ENCODE data around the gene PCTP.

PCTP gene

GRCh38 chr17:55785181-55785580 lies 34.3 kb downstream of the PCTP start:
- no peak for DNase-seq (ENCODE audit: low read depth in 4 of 4, low spot score in 1 of 4)

DNA sequence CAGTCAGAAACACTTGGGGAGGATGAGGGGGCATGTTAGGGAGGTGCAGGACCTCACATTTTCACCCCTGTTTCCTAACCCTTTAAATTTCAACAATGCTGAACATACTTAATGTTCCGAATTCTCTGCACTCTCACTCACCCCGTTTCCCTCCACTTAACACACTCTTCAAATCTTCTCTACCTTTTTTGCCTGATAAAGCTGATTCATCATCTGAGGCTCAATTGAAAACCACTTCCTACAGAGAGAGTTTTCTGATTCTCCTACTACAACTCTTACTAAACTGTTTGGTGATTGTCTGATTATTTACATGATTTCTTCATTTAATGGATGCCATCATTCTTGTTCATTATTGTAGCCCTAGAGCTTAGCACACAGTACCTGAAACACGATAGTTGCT lies 42.4 kb downstream of the PCTP start:
- no peak for DNase-seq (ENCODE audit: low read depth in 4 of 4, low spot score in 1 of 4)

DNA sequence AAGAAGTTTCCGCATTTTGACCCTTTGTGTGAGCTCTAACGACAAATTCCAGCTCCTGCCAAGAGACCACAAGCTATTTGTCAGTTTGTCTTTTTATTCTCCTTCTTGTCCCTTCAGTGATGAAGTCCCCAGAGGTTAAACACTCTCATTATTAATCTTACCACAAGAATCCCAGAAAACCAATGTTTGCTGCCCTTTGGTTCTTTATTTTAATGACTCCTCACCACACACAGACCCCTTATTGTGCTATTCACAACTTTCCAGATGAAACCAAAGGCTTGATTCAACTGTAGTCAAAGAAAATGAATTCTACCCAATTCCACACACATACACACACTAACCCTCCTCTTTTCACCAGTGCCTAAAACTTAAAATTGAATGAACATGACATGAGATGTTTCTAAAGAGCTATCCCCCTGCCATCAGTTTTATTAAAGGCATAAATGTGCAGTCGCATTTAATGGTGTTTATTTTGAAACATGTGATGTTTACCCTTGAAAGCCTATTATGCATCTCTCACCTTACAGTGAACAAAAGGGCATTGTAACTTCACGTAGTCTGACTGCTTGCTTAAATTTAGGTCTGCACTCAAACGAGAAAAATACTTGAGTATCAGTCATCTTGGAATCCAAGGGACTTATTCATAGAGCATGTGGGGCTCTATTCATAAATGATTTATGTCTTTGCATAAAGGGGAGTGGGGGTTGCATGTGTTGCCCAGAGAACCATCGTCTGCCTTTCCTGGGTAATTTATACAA lies 44.1 kb downstream of the PCTP start:
- no peak for DNase-seq (ENCODE audit: low read depth in 4 of 4, low spot score in 1 of 4)

GRCh38 chr17:55806745-55807495 lies 56.1 kb downstream of the PCTP start:
- no peak for DNase-seq (ENCODE audit: low read depth in 4 of 4, low spot score in 1 of 4)

DNA sequence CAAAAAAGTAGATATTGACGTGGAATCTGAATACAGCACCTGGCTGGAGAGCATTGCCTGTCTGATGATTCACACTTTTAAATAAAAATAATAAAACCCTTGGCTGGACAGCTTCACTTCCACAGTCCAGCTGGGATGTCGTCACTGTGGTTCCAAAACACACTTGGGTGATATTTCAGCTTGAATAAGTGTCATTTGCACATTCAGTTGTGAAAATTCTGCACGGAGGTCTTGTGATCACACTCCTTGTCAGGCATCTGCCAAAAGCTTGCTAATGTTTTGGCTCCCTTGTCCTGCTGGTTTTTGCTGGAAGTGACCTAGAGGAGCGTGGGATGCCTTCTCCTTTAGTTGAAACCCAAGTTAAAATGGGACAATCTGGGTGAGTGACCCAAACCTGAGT lies 60.7 kb downstream of the PCTP start:
- DNase-seq (ENCODE audit: low read depth in 4 of 4, low spot score in 1 of 4), result no peak

DNA sequence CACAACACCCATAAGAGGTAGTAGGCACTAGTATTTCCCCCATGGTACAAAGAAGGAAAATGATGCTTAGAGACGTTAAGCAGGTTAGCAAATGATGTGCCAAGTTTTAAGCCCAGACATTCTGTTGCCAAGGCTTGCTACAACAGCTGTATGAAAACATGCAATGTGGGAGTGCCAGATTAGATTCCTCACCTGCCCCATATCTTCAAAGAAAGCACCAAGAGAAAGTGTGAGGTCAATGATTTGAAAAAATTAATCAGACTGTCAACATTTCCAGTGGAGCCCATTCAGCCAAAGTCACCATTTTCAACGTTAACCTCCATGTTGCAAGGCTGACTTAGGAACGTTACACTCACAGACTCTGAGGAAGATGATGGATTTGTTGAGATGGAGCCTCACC lies 61.5 kb downstream of the PCTP start:
- no peak for DNase-seq (ENCODE audit: low read depth in 4 of 4, low spot score in 1 of 4)

DNA sequence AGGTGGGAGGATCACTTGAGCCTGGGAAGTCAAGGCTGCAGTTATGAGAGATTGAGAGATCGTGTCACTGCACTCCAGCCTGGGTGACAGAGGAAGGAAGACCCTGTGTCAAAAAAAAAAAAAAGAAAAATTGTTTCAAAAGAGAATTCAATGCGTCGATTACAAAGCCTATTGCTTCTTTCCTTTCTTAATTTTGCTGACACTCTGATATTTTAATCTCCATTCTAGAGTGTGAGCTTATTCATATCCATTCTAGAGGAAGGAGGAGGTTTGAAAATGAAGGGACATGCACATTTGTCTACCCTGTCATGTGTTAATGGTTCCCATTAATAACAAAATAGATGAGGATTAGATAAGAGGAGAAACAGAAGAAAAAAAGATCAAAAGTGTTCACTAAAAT lies 63.1 kb downstream of the PCTP start:
- no peak for DNase-seq (ENCODE audit: low read depth in 4 of 4, low spot score in 1 of 4)

GRCh38 chr17:55814377-55814776 lies 63.5 kb downstream of the PCTP start:
- DNase-seq (ENCODE audit: low read depth in 4 of 4, low spot score in 1 of 4), result no peak

GRCh38 chr17:55816532-55817396 lies 65.9 kb downstream of the PCTP start:
- DNase-seq (ENCODE audit: low read depth in 4 of 4, low spot score in 1 of 4), result no peak

GRCh38 chr17:55817397-55817709 lies 66.5 kb downstream of the PCTP start:
- no peak for DNase-seq (ENCODE audit: low read depth in 4 of 4, low spot score in 1 of 4)

DNA sequence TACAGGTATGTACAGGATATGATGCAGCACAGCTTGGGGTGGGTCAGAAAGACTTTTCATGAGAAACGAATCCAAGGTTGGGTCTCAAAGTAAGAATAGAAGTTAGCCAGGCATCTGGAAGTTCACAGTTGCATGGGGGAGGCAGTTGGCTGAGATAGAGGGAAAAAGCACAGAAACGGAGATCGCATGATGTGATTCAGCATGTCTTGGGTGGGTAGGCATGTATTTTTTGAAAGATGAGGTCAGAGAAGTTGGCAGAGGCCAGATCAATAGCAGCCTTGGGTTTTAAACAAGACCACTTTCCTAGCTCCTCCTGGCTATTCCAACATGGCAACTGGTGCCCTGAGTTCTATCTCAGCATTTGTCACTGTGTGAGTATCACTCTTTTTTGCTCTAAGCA lies 67.2 kb downstream of the PCTP start:
- DNase-seq (ENCODE audit: low read depth in 4 of 4, low spot score in 1 of 4), result no peak

- no peak for DNase-seq (ENCODE audit: low read depth in 4 of 4, low spot score in 1 of 4)
Observed at GRCh38 chr17:55818451-55819375, 67.9 kb downstream of the PCTP start.

DNA sequence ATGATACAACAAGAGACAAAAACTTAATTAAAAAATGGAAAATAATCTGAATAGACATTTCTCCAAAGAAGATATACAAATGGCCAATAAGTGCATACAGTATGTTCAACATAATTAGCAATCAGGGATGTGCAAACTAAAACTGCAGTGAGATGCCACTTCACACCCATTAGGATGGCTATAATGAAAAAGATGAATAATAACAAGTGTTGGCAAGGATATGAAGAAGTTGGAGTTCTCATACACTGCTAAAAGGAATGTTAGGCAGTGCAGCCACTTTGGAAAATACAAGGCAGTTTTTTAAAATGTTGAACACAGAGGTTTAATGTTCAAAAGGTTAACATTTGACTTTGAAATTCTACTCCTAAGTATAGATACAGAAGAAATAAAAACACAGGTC lies 69.8 kb downstream of the PCTP start:
- DNase-seq (ENCODE audit: low read depth in 4 of 4, low spot score in 1 of 4), result no peak

DNA sequence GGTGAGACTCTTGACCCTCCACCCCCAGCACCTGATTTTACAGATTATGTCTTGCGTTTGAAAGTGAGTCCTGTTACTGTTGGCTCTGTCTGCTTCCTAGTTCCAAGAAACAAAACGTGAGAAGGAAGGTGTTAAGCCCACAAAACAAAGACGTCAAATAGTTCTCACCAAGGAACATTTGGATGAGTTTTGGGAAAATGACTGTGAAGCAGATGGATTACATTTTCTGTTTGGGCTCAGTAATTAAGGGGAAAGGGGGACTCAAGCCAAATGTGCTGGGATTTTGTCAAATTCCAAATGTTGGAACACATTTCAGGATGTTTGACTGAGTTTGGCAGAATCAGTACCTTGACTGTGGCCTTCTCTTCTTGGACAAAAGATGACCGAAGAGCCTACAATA lies 71.2 kb downstream of the PCTP start:
- DNase-seq (ENCODE audit: low read depth in 4 of 4, low spot score in 1 of 4), result no peak

GRCh38 chr17:55825213-55825612 lies 74.4 kb downstream of the PCTP start:
- DNase-seq (ENCODE audit: low read depth in 4 of 4, low spot score in 1 of 4), result no peak

All from stimulated activated CD4-positive, alpha-beta T cell treated with anti-CD3 and anti-CD28 coated beads, Interleukin-1b, Interleukin-23, amount 100 ng/mL, for 24 hours (primary cell).